GM23338 (cell line): ENCODE data around the gene BTBD16. TPM values are rescaled to one million over a fixed set of nuclear protein-coding genes. Genes with fewer than 3 reads are reported as not detected.

Experiments
- ATAC-seq: fragments of 200-7000 bp; cut with Tn5 transposase; 3 replicates; pipeline ENCODE4 v1.9.1; 2020
- DNase-seq: peaks from one replicate; pipeline ENCODE4 v3.0.0-alpha.2; 2015; ENCODE audit warnings: low spot score
- H2AFZ ChIP-seq: fragments of 200-600 bp; sonication (generic); 2 replicates; pipeline ENCODE4 v1.8.0; 2016; ENCODE audit warnings: antibody characterized with exemption, mild to moderate bottlenecking, moderate library complexity
- H3F3A ChIP-seq: fragments of 200-600 bp; sonication (generic); replicated peaks from 2 replicates; pipeline ENCODE4 v1.8.0; 2017; ENCODE audit warnings: antibody characterized with exemption, mixed run types, low read depth
- H3K27ac ChIP-seq: fragments of 200-600 bp; sonication (generic); 2 replicates; pipeline ENCODE4 v1.6.1; 2016; ENCODE audit warnings: low read depth
- H3K27me3 ChIP-seq: fragments of 200-600 bp; sonication (generic); 2 replicates; pipeline ENCODE4 v1.8.0; 2016; ENCODE audit warnings: mild to moderate bottlenecking, mixed run types, moderate library complexity; ENCODE audit not compliant: insufficient read depth
- H3K36me3 ChIP-seq: fragments of 200-600 bp; sonication (generic); 2 replicates; pipeline ENCODE4 v1.8.0; 2016; ENCODE audit warnings: mild to moderate bottlenecking; ENCODE audit not compliant: insufficient read depth
- H3K4me1 ChIP-seq: fragments of 200-600 bp; sonication (generic); 2 replicates; pipeline ENCODE4 v1.8.0; 2016; ENCODE audit warnings: mild to moderate bottlenecking, moderate library complexity; ENCODE audit not compliant: insufficient read depth
- H3K4me2 ChIP-seq: fragments of 200-600 bp; sonication (generic); 2 replicates; pipeline ENCODE4 v1.7.1; 2017; ENCODE audit warnings: mixed run types
- H3K4me3 ChIP-seq: fragments of 200-600 bp; sonication (generic); 2 replicates; pipeline ENCODE4 v1.6.1; 2016; ENCODE audit warnings: mixed run types
- H3K79me2 ChIP-seq: fragments of 200-600 bp; sonication (generic); replicated peaks from 2 replicates; pipeline ENCODE4 v1.8.0; 2017; ENCODE audit warnings: mild to moderate bottlenecking; ENCODE audit not compliant: insufficient read depth
- H3K9me2 ChIP-seq: fragments of 200-600 bp; sonication (generic); 2 replicates; pipeline ENCODE4 v1.8.0; 2017; ENCODE audit not compliant: insufficient read depth
- H4K20me1 ChIP-seq: fragments of 200-600 bp; sonication (generic); replicated peaks from 2 replicates; pipeline ENCODE4 v1.8.0; 2017; ENCODE audit warnings: mild to moderate bottlenecking; ENCODE audit not compliant: insufficient read depth
- H3K27ac Mint-ChIP-seq: 2 replicates; pipeline ENCODE4 v1.8.0; 2020; ENCODE audit warnings: inconsistent platforms, mild to moderate bottlenecking, moderate library complexity, mixed read lengths
- H3K27me3 Mint-ChIP-seq: 3 replicates; pipeline ENCODE4 v1.8.0; 2022; ENCODE audit warnings: low read depth, mild to moderate bottlenecking, moderate library complexity, mixed read lengths, inconsistent platforms; ENCODE audit not compliant: insufficient read depth, poor library complexity
- H3K36me3 Mint-ChIP-seq: 3 replicates; pipeline ENCODE4 v1.8.0; 2021; ENCODE audit warnings: low read depth, mild to moderate bottlenecking, inconsistent platforms, moderate library complexity, mixed read lengths
- H3K4me1 Mint-ChIP-seq: 3 replicates; pipeline ENCODE4 v1.8.0; 2020; ENCODE audit warnings: mild to moderate bottlenecking, inconsistent platforms, mixed read lengths
- H3K4me3 Mint-ChIP-seq: 3 replicates; pipeline ENCODE4 v1.8.0; 2021; ENCODE audit warnings: moderate library complexity, mild to moderate bottlenecking, inconsistent platforms, mixed read lengths
- H3K9me3 Mint-ChIP-seq: 3 replicates; pipeline ENCODE4 v1.8.0; 2020; ENCODE audit warnings: moderate library complexity, mild to moderate bottlenecking, inconsistent platforms, mixed read lengths
- CREB1 ChIP-seq: fragments of 250-450 bp; sonication (Bioruptor Pico); IDR thresholded peaks from 2 replicates; pipeline ENCODE4 v1.5.0; 2020; ENCODE audit warnings: low read depth, mild to moderate bottlenecking, moderate library complexity
- CTCF ChIP-seq, 2 experiments: fragments of 200-600 bp in 1 of 2; sonication (generic) in 1 of 2; conservative IDR thresholded peaks; 2 replicates each; pipeline versions ENCODE4 v1.5.1 to v1.6.1; 2016 to 2017; ENCODE audit warnings: antibody characterized with exemption in 2 of 2, low read depth in 2 of 2, mild to moderate bottlenecking in 2 of 2, moderate library complexity in 1 of 2
- ETS1 ChIP-seq: IDR thresholded peaks from 2 replicates; pipeline ENCODE4 v1.6.1; 2016; ENCODE audit warnings: antibody characterized with exemption
- EZH2 ChIP-seq: fragments of 200-600 bp; sonication (generic); IDR thresholded peaks from one replicate; pipeline ENCODE4 v1.8.0; 2017; ENCODE audit warnings: antibody characterized with exemption, mild to moderate bottlenecking, low read depth; ENCODE audit not compliant: unreplicated experiment
- EZH2phosphoT487 ChIP-seq: fragments of 200-600 bp; sonication (generic); IDR thresholded peaks from one replicate; pipeline ENCODE4 v1.8.1; 2018; ENCODE audit warnings: antibody characterized with exemption; ENCODE audit not compliant: unreplicated experiment
- JUNB ChIP-seq: IDR thresholded peaks from one replicate; pipeline ENCODE4 v1.6.1; 2016; ENCODE audit warnings: antibody characterized with exemption; ENCODE audit not compliant: unreplicated experiment
- NANOG ChIP-seq: IDR thresholded peaks from 2 replicates; pipeline ENCODE4 v1.6.1; 2016; ENCODE audit warnings: antibody characterized with exemption, borderline replicate concordance
- POLR2AphosphoS5 ChIP-seq: IDR thresholded peaks from 2 replicates; pipeline ENCODE4 v1.6.1; 2016; ENCODE audit warnings: antibody characterized with exemption, low read depth
- REST ChIP-seq: IDR thresholded peaks from one replicate; pipeline ENCODE4 v1.6.1; 2018; ENCODE audit warnings: antibody characterized with exemption; ENCODE audit not compliant: unreplicated experiment
- STAT1 ChIP-seq: IDR thresholded peaks from one replicate; pipeline ENCODE4 v1.6.1; 2016; ENCODE audit warnings: antibody characterized with exemption; ENCODE audit not compliant: unreplicated experiment
- ZNF114 ChIP-seq: fragments of 250-450 bp; sonication (Bioruptor Pico); IDR thresholded peaks from 2 replicates; pipeline ENCODE4 v1.5.0; 2020; ENCODE audit warnings: mild to moderate bottlenecking, moderate library complexity
- ZNF331 ChIP-seq: fragments of 250-450 bp; sonication (Bioruptor Pico); IDR thresholded peaks from 2 replicates; pipeline ENCODE4 v1.5.0; 2020; ENCODE audit warnings: low read depth, mild to moderate bottlenecking, moderate library complexity
- ZNF462 ChIP-seq: fragments of 250-450 bp; sonication (Bioruptor Pico); IDR thresholded peaks from 2 replicates; pipeline ENCODE4 v1.5.0; 2020; ENCODE audit warnings: mild to moderate bottlenecking, moderate library complexity
- polyA plus RNA-seq: library from polyadenylated mRNA; unstranded; fragments of >200 nt; fragmentation: Nextera tagmentation; extraction: Ambion mirVana; gene quantifications from 2 replicates; pipeline ENCODE4 v1.2.1, GENCODE V29; 2016
- total RNA-seq: library from RNA; depleted of rRNA; stranded (reverse); fragments of >200 nt; shearing (Covaris generic); gene quantifications from 2 replicates; pipeline ENCODE4 v1.2.3, GENCODE V29; 2014

BTBD16 gene
- total and polyA plus RNA-seq, 2 experiments from 2014 or later, result not detected

- H3K36me3 ChIP-seq, result no peaks in the 10 kb centered on the region
- no peaks in the 10 kb centered on the region for H3K4me1 ChIP-seq
- peaks cover 18% of the 10 kb centered on the region for H3K4me1 Mint-ChIP-seq
- H3K4me3 Mint-ChIP-seq, result no peak overlapping the region
- no peaks in the 10 kb centered on the region for H3K9me2 ChIP-seq
- H4K20me1 ChIP-seq, result no peaks in the 10 kb centered on the region
- no peaks in the 10 kb centered on the region for H3K27me3 ChIP-seq
- ATAC-seq (no peak), DNase-seq (no peak)
- H3K27ac Mint-ChIP-seq, result no peak overlapping the region
- TF ChIP-seq CREB1 (CRISPR knock-in tag) (no peak), CTCF (conservative IDR thresholded peaks at IDR 0.05; ENCODE audit: low read depth in 2 of 2) (no peak), ZNF462 (CRISPR knock-in tag) (no peak), POLR2AphosphoS5 (no peak), JUNB (no peak), ZNF114 (CRISPR knock-in tag) (no peak), EZH2 (no peak), STAT1 (no peak), ZNF331 (CRISPR knock-in tag) (no peak), EZH2phosphoT487 (no peak), NANOG (no peak), REST (no peak), ETS1 (no peak)
- H3K36me3 Mint-ChIP-seq, result no peaks in the 10 kb centered on the region
- no peak overlapping the region for H3K4me2 ChIP-seq
- H3K79me2 ChIP-seq, result no peaks in the 10 kb centered on the region
- H3K4me3 ChIP-seq, result no peak overlapping the region
- no peaks in the 10 kb centered on the region for H3F3A ChIP-seq
- H2AFZ ChIP-seq, result no peak overlapping the region
- peaks cover 4% of the 10 kb centered on the region for H3K27me3 Mint-ChIP-seq
- no peaks in the 10 kb centered on the region; the same call in 2 of the 3 replicates for H3K9me3 Mint-ChIP-seq
- H3K27ac ChIP-seq, result no peak overlapping the region
These were observed 11.2 kb downstream of the BTBD16 start for GRCh38 chr10:122282253-122282671.
